ENCODE measurements around the gene EIF4B. TPM values are rescaled to one million over a fixed set of nuclear protein-coding genes. Genes with fewer than 3 reads are reported as not detected.

EIF4B gene
- total RNA-seq, 4 donors from 2014 or later, result 400 to 648 (median 576) TPM

GRCh38 chr12:52975820-52976573, 30.3 kb upstream of the EIF4B start:
- TF ChIP-seq CTCF (IDR thresholded peaks at IDR 0.05) (no peak), EP300 (IDR thresholded peaks at IDR 0.05) (no peak), POLR2A (IDR thresholded peaks at IDR 0.05; ENCODE audit: low read depth) (no peak), POLR2AphosphoS5 (IDR thresholded peaks at IDR 0.05) (no peak)
- DNase-seq (ENCODE audit: extremely low spot score), result no peak
- Histone ChIP-seq H3K36me3 (no peaks in the 10 kb centered on the region), H3K4me3 (no peak overlapping the region), H3K9me3 (no peaks in the 10 kb centered on the region), H3K27ac (replicated peaks in 1 of 4) (no peak overlapping the region), H3K4me1 (peaks cover 6 to 40% (median 21%) of the 10 kb centered on the region in 4 donors), H3K27me3 (peaks cover 0 to 10% (median 0%) of the 10 kb centered on the region in 4 donors)
- WGBS, result 72% methylated on average over 11 of the region's 11 CpGs
- intact Hi-C loops (cut with DNase I), result loop anchor here (5.0 kb wide), 1 partner anchor 44 kb away; no protein-coding TSS in a partner anchor

GRCh38 chr12:52976574-52977071, 29.6 kb upstream of the EIF4B start:
- Histone ChIP-seq H3K27me3 (peaks cover 0 to 10% (median 0%) of the 10 kb centered on the region in 4 donors), H3K4me1 (peaks cover 6 to 41% (median 21%) of the 10 kb centered on the region in 4 donors), H3K9me3 (no peaks in the 10 kb centered on the region), H3K36me3 (no peaks in the 10 kb centered on the region), H3K27ac (replicated peaks in 1 of 4) (no peak overlapping the region), H3K4me3 (no peak overlapping the region)
- 23% methylated on average over 3 of the region's 3 CpGs for WGBS
- DNase-seq (ENCODE audit: extremely low spot score), result no peak
- intact Hi-C loops (cut with DNase I), result loop anchor here (5.0 kb wide), 1 partner anchor 44 kb away; no protein-coding TSS in a partner anchor
- TF ChIP-seq POLR2AphosphoS5 (IDR thresholded peaks at IDR 0.05) (no peak), EP300 (IDR thresholded peaks at IDR 0.05) (no peak), CTCF (IDR thresholded peaks at IDR 0.05) (no peak), POLR2A (IDR thresholded peaks at IDR 0.05; ENCODE audit: low read depth) (no peak)

- no peak overlapping the region for H3K27ac ChIP-seq (replicated peaks in 1 of 4)
- TF ChIP-seq POLR2A (IDR thresholded peaks at IDR 0.05; ENCODE audit: low read depth) (no peak), POLR2AphosphoS5 (IDR thresholded peaks at IDR 0.05) (no peak), CTCF (IDR thresholded peaks at IDR 0.05) (no peak), EP300 (IDR thresholded peaks at IDR 0.05) (no peak)
- no peaks in the 10 kb centered on the region for H3K36me3 ChIP-seq
- H3K9me3 ChIP-seq, result no peaks in the 10 kb centered on the region
- WGBS, result 59% methylated on average over 4 of the region's 4 CpGs
- H3K27me3 ChIP-seq, result peaks cover 0 to 10% (median 0%) of the 10 kb centered on the region in 4 donors
- intact Hi-C loops (cut with DNase I), result loop anchor here (5.0 kb wide), 1 partner anchor 45 kb away; no protein-coding TSS in a partner anchor
- no peak for DNase-seq (ENCODE audit: extremely low spot score)
- H3K4me1 ChIP-seq, result peaks cover 6 to 41% (median 21%) of the 10 kb centered on the region in 4 donors
- H3K4me3 ChIP-seq, result no peak overlapping the region
These were observed 29.1 kb upstream of the EIF4B start for GRCh38 chr12:52977170-52977569.

GRCh38 chr12:52980096-52980649, 26.1 kb upstream of the EIF4B start:
- WGBS, result 23% methylated on average over 4 of the region's 4 CpGs
- Histone ChIP-seq H3K9me3 (no peaks in the 10 kb centered on the region), H3K36me3 (no peaks in the 10 kb centered on the region), H3K4me3 (no peak overlapping the region), H3K27ac (replicated peaks in 1 of 4) (no peak overlapping the region), H3K4me1 (peaks cover under 1 to 32% (median 13%) of the 10 kb centered on the region in 4 donors), H3K27me3 (peaks cover 0 to 10% (median 0%) of the 10 kb centered on the region in 4 donors)
- no peak for TF ChIP-seq POLR2AphosphoS5 (IDR thresholded peaks at IDR 0.05)
- no peak for TF ChIP-seq CTCF (IDR thresholded peaks at IDR 0.05)
- no peak for TF ChIP-seq POLR2A (IDR thresholded peaks at IDR 0.05; ENCODE audit: low read depth)
- TF ChIP-seq EP300 (IDR thresholded peaks at IDR 0.05), result no peak
- DNase-seq (ENCODE audit: extremely low spot score), result no peak
- intact Hi-C loops (cut with DNase I), result loop anchor here (1.0 to 10.0 kb wide), 3 partner anchors 78 to 605 kb away; no protein-coding TSS in a partner anchor

Measured in esophagus muscularis mucosa (tissue), 4 donors.